Activated CD8-positive, alpha-beta T cell treated with anti-CD3 and anti-CD28 coated beads for 36 hours (primary cell): ENCODE data around the gene STUM. TPM values are rescaled to one million over a fixed set of nuclear protein-coding genes. Genes with fewer than 3 reads are reported as not detected.

Experiments
- ATAC-seq: fragments of 200-7000 bp; cut with Tn5 transposase; one replicate; pipeline ENCODE4 v1.10.0; 2021; ENCODE audit warnings: mild to moderate bottlenecking, moderate library complexity
- CTCF ChIA-PET: fragments of 350-600 bp; sonication (Branson Sonifier 250); formaldehyde crosslinking; loops from one replicate; lab custom pipeline; 2021; ENCODE audit warnings: antibody characterized with exemption; lab: Charles Lee
- POLR2A ChIA-PET: fragments of 350-600 bp; sonication (Branson Sonifier 250); formaldehyde crosslinking; loops from one replicate; lab custom pipeline; 2021; ENCODE audit warnings: antibody characterized with exemption; lab: Charles Lee
- DNase-seq: peaks from one replicate; pipeline ENCODE4 v3.0.0-alpha.2; 2020
- H3K27ac Mint-ChIP-seq: one replicate; pipeline ENCODE4 v1.8.0; 2021; ENCODE audit warnings: mild to moderate bottlenecking, mixed read lengths
- H3K27me3 Mint-ChIP-seq: one replicate; pipeline ENCODE4 v1.8.0; 2021; ENCODE audit warnings: mixed read lengths
- H3K36me3 Mint-ChIP-seq: one replicate; pipeline ENCODE4 v1.8.0; 2021; ENCODE audit warnings: low read depth, mixed read lengths
- H3K4me1 Mint-ChIP-seq: one replicate; pipeline ENCODE4 v1.8.0; 2021; ENCODE audit warnings: low read depth, mixed read lengths
- H3K4me3 Mint-ChIP-seq: one replicate; pipeline ENCODE4 v1.8.0; 2021; ENCODE audit warnings: mild to moderate bottlenecking, moderate library complexity, mixed read lengths
- H3K9me3 Mint-ChIP-seq: one replicate; pipeline ENCODE4 v1.8.0; 2021; ENCODE audit warnings: mixed read lengths
- CTCF ChIP-seq: fragments of 200-600 bp; IDR thresholded peaks from one replicate; pipeline ENCODE4 v1.8.0; 2022; ENCODE audit warnings: antibody characterized with exemption, mild to moderate bottlenecking
- intact Hi-C: fragments of 100-400 bp; cut with micrococcal nuclease; formaldehyde crosslinking; loops from one replicate; pipeline ENCODE4 v1.10.0; 2022
- total RNA-seq, 2 experiments: library from RNA; stranded (reverse); gene quantifications; one replicate each; pipeline ENCODE4 v1.2.3, GENCODE V29; 2021

Gene STUM
- total RNA-seq, 2 experiments from 2014 or later, result not detected

- H3K27me3 Mint-ChIP-seq, result peaks cover 8% of the 10 kb centered on the region
- no peaks in the 10 kb centered on the region for H3K4me1 Mint-ChIP-seq
- H3K36me3 Mint-ChIP-seq, result no peaks in the 10 kb centered on the region
- POLR2A ChIA-PET, result no interaction called here
- no peak for ATAC-seq
- DNase-seq, result no peak
- no peak overlapping the region for H3K27ac Mint-ChIP-seq
- CTCF ChIA-PET, result interaction anchor here (1.2 to 1.3 kb wide), 2 partner anchors 20 to 101 kb away, joined by 3 to 7 read pairs; no protein-coding TSS in a partner anchor
- intact Hi-C loops, result no loop called here
- TF ChIP-seq CTCF, result no peak
- H3K9me3 Mint-ChIP-seq, result no peaks in the 10 kb centered on the region
- no peak overlapping the region for H3K4me3 Mint-ChIP-seq
Observed at GRCh38 chr1:226526801-226527595, 21.6 kb upstream of the STUM start.

- TF ChIP-seq CTCF, result no peak
- H3K4me1 Mint-ChIP-seq, result no peaks in the 10 kb centered on the region
- H3K9me3 Mint-ChIP-seq, result no peaks in the 10 kb centered on the region
- no peak for ATAC-seq
- no peak for DNase-seq
- H3K36me3 Mint-ChIP-seq, result no peaks in the 10 kb centered on the region
- peaks cover 4% of the 10 kb centered on the region for H3K27me3 Mint-ChIP-seq
- ChIA-PET POLR2A (no interaction called here), CTCF (no interaction called here)
- no peak overlapping the region for H3K27ac Mint-ChIP-seq
- intact Hi-C loops, result no loop called here
- no peak overlapping the region for H3K4me3 Mint-ChIP-seq
Observed at GRCh38 chr1:226529891-226530290, 18.7 kb upstream of the STUM start.

- H3K36me3 Mint-ChIP-seq, result no peaks in the 10 kb centered on the region
- ChIA-PET CTCF (no interaction called here), POLR2A (no interaction called here)
- H3K4me3 Mint-ChIP-seq, result no peak overlapping the region
- H3K4me1 Mint-ChIP-seq, result no peaks in the 10 kb centered on the region
- intact Hi-C loops, result no loop called here
- ATAC-seq (no peak), DNase-seq (no peak)
- H3K9me3 Mint-ChIP-seq, result no peaks in the 10 kb centered on the region
- no peak overlapping the region for H3K27ac Mint-ChIP-seq
- H3K27me3 Mint-ChIP-seq, result peaks cover 4% of the 10 kb centered on the region
- TF ChIP-seq CTCF, result no peak
Observed at GRCh38 chr1:226530591-226530990, 18.0 kb upstream of the STUM start.

GRCh38 chr1:226531360-226532093, 17.0 kb upstream of the STUM start:
- POLR2A ChIA-PET, result interaction anchor here (1.3 kb wide), 1 partner anchor 25 kb away, joined by 3 read pairs; no protein-coding TSS in a partner anchor
- TF ChIP-seq CTCF, result no peak
- ATAC-seq, result no peak
- Mint-ChIP-seq H3K27me3 (peaks cover 4% of the 10 kb centered on the region), H3K9me3 (no peaks in the 10 kb centered on the region), H3K4me3 (no peak overlapping the region), H3K27ac (no peak overlapping the region), H3K4me1 (no peaks in the 10 kb centered on the region), H3K36me3 (no peaks in the 10 kb centered on the region)
- CTCF ChIA-PET, result interaction anchor here (1.0 to 4.5 kb wide), 2 partner anchors 17 to 87 kb away, joined by 3 to 19 read pairs; partner anchors contain the start of gene STUM
- no peak for DNase-seq
- intact Hi-C loops, result no loop called here
